Thyroid gland (tissue), 4 donors: Measurements from ENCODE around the gene HSPA6.

Source experiments
- CTCF ChIP-seq, 6 experiments: fragments of 200-600 bp in 3 of 6; fragments of 450-650 bp in 3 of 6; sonication (generic) in 3 of 6; IDR thresholded peaks; one replicate each; pipeline ENCODE4 v1.5.1; 2016 to 2019; ENCODE audit warnings: antibody characterized with exemption in 6 of 6, mild to moderate bottlenecking in 2 of 6, inconsistent platforms in 1 of 6, moderate library complexity in 1 of 6
- POLR2A ChIP-seq, 2 donors: fragments of 450-650 bp; IDR thresholded peaks; one replicate each; pipeline ENCODE4 v1.6.1; 2017; ENCODE audit warnings: antibody characterized with exemption in 2 of 2, mild to moderate bottlenecking in 2 of 2, moderate library complexity in 1 of 2

- TF ChIP-seq POLR2A (IDR thresholded peaks at IDR 0.05) (no peak), CTCF (IDR thresholded peaks at IDR 0.05) (no peak)
Observed at GRCh38 chr1:161503394-161503748, 21.0 kb upstream of the HSPA6 start.
